Endodermal cell (in vitro differentiated cells): ENCODE results near the gene FLT3LG. TPM values are rescaled to one million over a fixed set of nuclear protein-coding genes. Genes with fewer than 3 reads are reported as not detected.
A peak's percentile ranks its signal among the peaks of the same experiment; 100 is the strongest.

Source experiments
- DNase-seq: peaks from one replicate; pipeline ENCODE4 v3.0.0-alpha.2; 2017
- H3K27ac ChIP-seq: 2 replicates; pipeline ENCODE4 v1.5.1; 2013; ENCODE audit warnings: mild to moderate bottlenecking, low read depth, low read length, moderate library complexity
- H3K27me3 ChIP-seq: 2 replicates; pipeline ENCODE4 v1.6.1; 2013; ENCODE audit warnings: mild to moderate bottlenecking, low read length, moderate library complexity; ENCODE audit not compliant: insufficient read depth, control insufficient read depth, poor library complexity, severe bottlenecking
- H3K36me3 ChIP-seq: 2 replicates; pipeline ENCODE4 v1.7.0; 2013; ENCODE audit warnings: mild to moderate bottlenecking, low read length, moderate library complexity; ENCODE audit not compliant: control insufficient read depth, insufficient read depth
- H3K4me1 ChIP-seq: one replicate; pipeline ENCODE4 v1.7.0; 2013; ENCODE audit warnings: low read length; ENCODE audit not compliant: control insufficient read depth, insufficient read depth
- H3K4me3 ChIP-seq: 2 replicates; pipeline ENCODE4 v1.5.1; 2013; ENCODE audit warnings: mild to moderate bottlenecking, low read length, moderate library complexity
- H3K9ac ChIP-seq: 2 replicates; pipeline ENCODE4 v1.6.1; 2013; ENCODE audit warnings: mild to moderate bottlenecking, low read length, moderate library complexity; ENCODE audit not compliant: poor library complexity, severe bottlenecking; ENCODE audit errors: extremely low read depth
- H3K9me3 ChIP-seq: 2 replicates; pipeline ENCODE4 v1.6.1; 2013; ENCODE audit warnings: mild to moderate bottlenecking, low read length, moderate library complexity; ENCODE audit not compliant: control insufficient read depth
- H3K27ac Mint-ChIP-seq: 2 replicates; pipeline ENCODE4 v1.8.0; 2020; ENCODE audit warnings: mixed read lengths
- H3K27me3 Mint-ChIP-seq: 2 replicates; pipeline ENCODE4 v1.8.0; 2021; ENCODE audit warnings: mild to moderate bottlenecking, mixed read lengths; ENCODE audit not compliant: insufficient read depth
- H3K36me3 Mint-ChIP-seq: 2 replicates; pipeline ENCODE4 v1.8.0; 2020; ENCODE audit warnings: low read depth, mixed read lengths
- H3K4me1 Mint-ChIP-seq: 2 replicates; pipeline ENCODE4 v1.8.0; 2020; ENCODE audit warnings: mixed read lengths
- H3K4me3 Mint-ChIP-seq: 2 replicates; pipeline ENCODE4 v1.8.0; 2020; ENCODE audit warnings: mild to moderate bottlenecking, moderate library complexity, mixed read lengths
- H3K9me3 Mint-ChIP-seq: 2 replicates; pipeline ENCODE4 v1.8.0; 2020; ENCODE audit warnings: mild to moderate bottlenecking, mixed read lengths
- CTCF ChIP-seq: fragments of 200-600 bp; sonication (generic); conservative IDR thresholded peaks from 2 replicates; pipeline ENCODE4 v1.5.0; 2021; ENCODE audit warnings: antibody characterized with exemption, mild to moderate bottlenecking
- WGBS, 2 experiments: methylation state at CpG; one replicate each; pipeline versions ENCODE4 v1.1.5 to v1.1.7; 2013; ENCODE audit warnings: missing lambda C conversion rate in 2 of 2, mixed read lengths in 1 of 2; ENCODE audit not compliant: insufficient coverage in 1 of 2, insufficient read length in 1 of 2; 5-methylcytosine and 5-hydroxymethylcytosine counted together
- total RNA-seq, 2 donors: library from RNA; stranded (reverse); fragmentation: NEBNext Ultra II Directional in 1 of 2; extraction: Animal tissue kit (Norgen Biotek cat#: 25700) in 1 of 2; gene quantifications; 2 replicates in 1 of 2; 3 replicates in 1 of 2; pipeline ENCODE4 v1.2.1, GENCODE V29; 2021

The FLT3LG gene
- total RNA-seq, 2 donors from 2014 or later = 0.75 to 2.3 TPM

GRCh38 chr19:49432141-49433073, 41.6 kb upstream of the FLT3LG start:
- H3K27me3 ChIP-seq = peaks cover 100% of the 10 kb centered on the region

GRCh38 chr19:49433240-49433901, 40.6 kb upstream of the FLT3LG start:
- Mint-ChIP-seq H3K9me3 (peaks cover 19% of the 10 kb centered on the region), H3K27ac (no peak overlapping the region), H3K4me1 (peaks cover 1% of the 10 kb centered on the region), H3K36me3 (peaks cover 4% of the 10 kb centered on the region), H3K27me3 (peaks cover 99% of the 10 kb centered on the region), H3K4me3 (no peak overlapping the region)
- no peak overlapping the region for H3K27ac ChIP-seq
- peaks cover 100% of the 10 kb centered on the region for H3K27me3 ChIP-seq
- no peaks in the 10 kb centered on the region for H3K36me3 ChIP-seq
- WGBS, 2 experiments = 66 to 71% methylated on average over 23 to 31 of the region's 31 CpGs
- H3K9me3 ChIP-seq = no peaks in the 10 kb centered on the region
- H3K9ac ChIP-seq = no peak overlapping the region
- H3K4me3 ChIP-seq = no peak overlapping the region
- no peak for TF ChIP-seq CTCF
- DNase-seq = no peak
- no peaks in the 10 kb centered on the region for H3K4me1 ChIP-seq

More at GRCh38 chr19:49432141-49433073, 41.6 kb upstream of the FLT3LG start:
- Histone ChIP-seq H3K36me3 (no peaks in the 10 kb centered on the region), H3K9ac (no peak overlapping the region), H3K4me3 (no peak overlapping the region), H3K4me1 (no peaks in the 10 kb centered on the region), H3K9me3 (no peaks in the 10 kb centered on the region), H3K27ac (no peak overlapping the region)
- Mint-ChIP-seq H3K4me1 (peaks cover 7% of the 10 kb centered on the region), H3K9me3 (peaks cover 19% of the 10 kb centered on the region), H3K27me3 (peaks cover 98% of the 10 kb centered on the region), H3K27ac (no peak overlapping the region), H3K4me3 (peak overlapping the region; percentile 39), H3K36me3 (peaks cover 4% of the 10 kb centered on the region)
- TF ChIP-seq CTCF = no peak
- DNase-seq = peak; percentile 91
- 16 to 21% methylated on average over 45 to 63 of the region's 63 CpGs for WGBS, 2 experiments

GRCh38 chr19:49434907-49435583, 39.0 kb upstream of the FLT3LG start:
- no peak for TF ChIP-seq CTCF
- no peak overlapping the region for H3K4me3 Mint-ChIP-seq
- Histone ChIP-seq H3K4me3 (no peak overlapping the region), H3K4me1 (no peaks in the 10 kb centered on the region), H3K27me3 (peaks cover 100% of the 10 kb centered on the region), H3K27ac (no peak overlapping the region), H3K36me3 (no peaks in the 10 kb centered on the region), H3K9me3 (no peaks in the 10 kb centered on the region), H3K9ac (no peak overlapping the region)
- 88 to 90% methylated on average over 18 of the region's 18 CpGs for WGBS, 2 experiments
- DNase-seq = no peak
- peaks cover 4% of the 10 kb centered on the region for H3K36me3 Mint-ChIP-seq
- peaks cover 19% of the 10 kb centered on the region for H3K9me3 Mint-ChIP-seq
- H3K27ac Mint-ChIP-seq = no peak overlapping the region
- H3K4me1 Mint-ChIP-seq = no peaks in the 10 kb centered on the region
- peaks cover 99% of the 10 kb centered on the region for H3K27me3 Mint-ChIP-seq
